Kidney (tissue), 14 donors: ENCODE measurements around the gene UBE2G2. TPM values are rescaled to one million over a fixed set of nuclear protein-coding genes. Genes with fewer than 3 reads are reported as not detected.

ENCODE experiments used
- DNase-seq, 5 donors: peaks; one replicate each; pipeline ENCODE4 v3.0.0-alpha.2; 2013 to 2020
- FAIRE-seq: peaks from 2 replicates; lab custom pipeline; 2012; peaks lifted over from hg19 to GRCh38; lab: Jason Lieb, UNC
- H3K27ac ChIP-seq, 2 donors: one replicate each; pipeline ENCODE4 v1.7.0; 2013; ENCODE audit warnings: low read depth in 2 of 2, low read length in 2 of 2, inconsistent platforms in 1 of 2
- H3K27me3 ChIP-seq: one replicate; pipeline ENCODE4 v1.7.1; 2013; ENCODE audit warnings: low read length, inconsistent platforms; ENCODE audit not compliant: control insufficient read depth, insufficient read depth
- H3K36me3 ChIP-seq, 3 donors: one replicate each; pipeline versions ENCODE4 v1.7.0 to v1.7.1; 2013; ENCODE audit warnings: low read length in 3 of 3, control low read depth in 1 of 3, inconsistent platforms in 1 of 3; ENCODE audit not compliant: insufficient read depth in 3 of 3, control insufficient read depth in 2 of 3
- H3K4me1 ChIP-seq, 3 donors: one replicate each; pipeline versions ENCODE4 v1.7.0 to v1.7.1; 2013; ENCODE audit warnings: low read length in 3 of 3, inconsistent platforms in 1 of 3, low read depth in 1 of 3; ENCODE audit not compliant: control insufficient read depth in 2 of 3, insufficient read depth in 2 of 3
- H3K4me3 ChIP-seq, 3 donors: one replicate each; pipeline versions ENCODE4 v1.7.0 to v1.8.1; 2013; ENCODE audit warnings: low read length in 3 of 3, control low read depth in 1 of 3, inconsistent platforms in 1 of 3
- H3K9ac ChIP-seq, 3 donors: one replicate each; pipeline versions ENCODE4 v1.7.0 to v1.7.1; 2013; ENCODE audit warnings: low read length in 3 of 3, control low read depth in 1 of 3, inconsistent platforms in 1 of 3
- H3K9me3 ChIP-seq, 3 donors: one replicate each; pipeline versions ENCODE4 v1.7.0 to v1.7.1; 2013; ENCODE audit warnings: low read length in 3 of 3, control low read depth in 1 of 3, inconsistent platforms in 1 of 3; ENCODE audit not compliant: control insufficient read depth in 2 of 3, insufficient read depth in 1 of 3
- CTCF ChIP-seq: IDR thresholded peaks from 3 replicates; pipeline ENCODE4 v1.5.1; 2012; ENCODE audit warnings: mild to moderate bottlenecking, moderate library complexity, borderline replicate concordance; ENCODE audit not compliant: insufficient read depth; ENCODE audit errors: extremely low read depth
- intact Hi-C: fragments of 100-400 bp; cut with DNase I; formaldehyde crosslinking; loops from one replicate; pipeline ENCODE4 v1.11.1; 2022
- polyA plus RNA-seq: library from polyadenylated mRNA; stranded (reverse); fragments of 350-450 nt; fragmentation: Illumina TruSeq; extraction: RNeasy Lipid Tissue Mini Kit (QIAGEN cat#74804); gene quantifications from one replicate; pipeline ENCODE4 v1.2.3, GENCODE V29; 2014; ENCODE audit warnings: low read depth, low replicate concordance; ENCODE audit not compliant: insufficient read depth
- total RNA-seq: library from RNA; stranded (reverse); fragmentation: NEBNext Ultra II Directional; extraction: Animal tissue kit (Norgen Biotek cat#: 25700); gene quantifications from one replicate; pipeline ENCODE4 v1.2.1, GENCODE V29; 2021
- donor health status: control.
- donor health status: control.
- donor health status: control.
- donor health status: control.
- donor health status: control.
- donor health status: DM: yes; HTN: yes; CAD: no.
- donor health status: Normal renal cell carcinoma (clear cell type).

UBE2G2 gene
- total and polyA plus RNA-seq, 2 donors from 2014 or later = 39.4 to 86.0 TPM

DNA sequence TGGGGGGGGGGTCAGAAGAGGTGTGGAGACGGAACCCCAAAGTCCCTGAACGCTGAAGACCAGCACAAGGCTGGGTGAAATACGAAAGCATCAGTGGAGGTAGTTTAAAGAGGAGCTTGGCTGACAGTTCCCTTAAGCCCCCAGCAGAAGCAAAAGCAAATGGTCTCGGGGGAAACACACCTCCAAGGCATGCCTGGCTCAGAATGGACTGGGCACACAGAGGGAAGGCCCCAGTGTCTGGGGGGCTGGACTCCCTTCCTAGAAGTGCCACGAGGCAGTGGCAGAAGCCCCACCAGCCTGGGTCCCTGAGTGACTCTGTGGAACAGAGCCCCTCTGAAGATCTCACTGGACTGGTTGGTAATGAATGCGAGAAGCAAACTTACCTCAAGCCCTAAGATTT, 43.9 kb downstream of the UBE2G2 start:
- H3K9me3 ChIP-seq = peaks cover 0 to 2% (median 0%) of the 10 kb centered on the region in 3 donors
- intact Hi-C loops = no loop called here
- TF ChIP-seq CTCF = no peak
- H3K27ac ChIP-seq = no peak overlapping the region
- H3K9ac ChIP-seq = no peak overlapping the region
- no peak overlapping the region for H3K4me3 ChIP-seq
- H3K27me3 ChIP-seq = no peaks in the 10 kb centered on the region
- DNase-seq = no peak
- FAIRE-seq = no peak
- H3K36me3 ChIP-seq = no peaks in the 10 kb centered on the region
- H3K4me1 ChIP-seq = peaks cover 0 to 6% (median 0%) of the 10 kb centered on the region in 3 donors

DNA sequence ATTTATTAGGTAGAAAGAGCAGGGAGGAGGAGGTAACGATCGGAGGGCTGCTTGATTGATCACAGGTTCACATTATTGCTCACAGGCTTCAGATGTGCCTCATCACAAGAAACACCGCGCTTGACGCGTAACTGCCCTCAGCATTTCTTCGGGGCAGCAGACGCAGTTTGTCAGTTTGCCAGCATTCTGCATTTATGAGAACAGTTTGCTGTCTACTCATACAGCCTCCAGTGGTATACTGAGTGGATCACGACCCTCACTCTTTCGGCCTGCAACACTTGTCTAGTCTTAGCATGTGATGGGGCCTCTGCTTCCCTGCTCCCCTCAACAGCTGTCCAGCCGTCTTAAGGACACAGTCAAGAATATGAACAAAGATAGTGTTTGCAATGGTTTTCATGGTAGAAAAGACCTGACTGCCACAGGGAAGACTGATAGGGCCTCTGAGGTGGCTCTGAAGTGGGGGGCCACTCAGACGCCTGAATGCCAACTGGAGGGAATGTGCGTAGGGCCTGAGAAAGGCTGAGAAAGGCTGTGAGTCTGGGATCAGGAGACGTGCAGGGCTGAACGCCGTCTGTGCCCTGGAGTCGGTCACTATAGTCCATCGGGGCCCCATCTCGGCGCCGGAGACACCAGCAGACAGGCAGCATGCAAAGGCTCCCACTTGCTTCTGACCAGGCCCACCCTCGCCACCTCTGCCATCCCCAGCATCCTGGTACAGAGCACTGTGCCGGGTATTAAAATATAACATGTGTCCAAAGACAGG, 45.0 kb downstream of the UBE2G2 start:
- no peak for FAIRE-seq
- no peak for TF ChIP-seq CTCF
- H3K9me3 ChIP-seq = peaks cover 0 to 2% (median 0%) of the 10 kb centered on the region in 3 donors
- peak in 1 of 5 donors; percentile 15 for DNase-seq
- H3K9ac ChIP-seq = no peak overlapping the region
- no peaks in the 10 kb centered on the region for H3K36me3 ChIP-seq
- no peak overlapping the region for H3K4me3 ChIP-seq
- intact Hi-C loops = no loop called here
- no peak overlapping the region for H3K27ac ChIP-seq
- no peaks in the 10 kb centered on the region for H3K27me3 ChIP-seq
- peaks cover 0 to 7% (median 0%) of the 10 kb centered on the region in 3 donors for H3K4me1 ChIP-seq

- no peak overlapping the region for H3K27ac ChIP-seq
- DNase-seq (peak in 1 of 5 donors; percentile 9), FAIRE-seq (no peak)
- H3K9ac ChIP-seq = no peak overlapping the region
- intact Hi-C loops = no loop called here
- TF ChIP-seq CTCF = no peak
- no peaks in the 10 kb centered on the region for H3K27me3 ChIP-seq
- H3K4me1 ChIP-seq = peaks cover 0 to 7% (median 0%) of the 10 kb centered on the region in 3 donors
- H3K36me3 ChIP-seq = no peaks in the 10 kb centered on the region
- peaks cover 0 to 2% (median 0%) of the 10 kb centered on the region in 3 donors for H3K9me3 ChIP-seq
- no peak overlapping the region for H3K4me3 ChIP-seq
Observed at GRCh38 chr21:44755227-44755626, 46.4 kb downstream of the UBE2G2 start.
